GM21717 (cell line): ENCODE results near the gene AASDH.
"Not testable (repeated sequence)": the region's sequence is repeated elsewhere in the genome, so short reads cannot be mapped to it uniquely, and the experiment has no call there.

Experiments
- ATAC-seq: cut with Tn5 transposase; IDR thresholded peaks from one replicate; pipeline ENCODE4 v1.9.1; 2021; ENCODE audit warnings: mild to moderate bottlenecking, moderate library complexity; ENCODE audit not compliant: unreplicated experiment

Gene AASDH

GRCh38 chr4:56391270-56391669, 4.0 kb upstream of the AASDH start:
- no peak for ATAC-seq

DNA sequence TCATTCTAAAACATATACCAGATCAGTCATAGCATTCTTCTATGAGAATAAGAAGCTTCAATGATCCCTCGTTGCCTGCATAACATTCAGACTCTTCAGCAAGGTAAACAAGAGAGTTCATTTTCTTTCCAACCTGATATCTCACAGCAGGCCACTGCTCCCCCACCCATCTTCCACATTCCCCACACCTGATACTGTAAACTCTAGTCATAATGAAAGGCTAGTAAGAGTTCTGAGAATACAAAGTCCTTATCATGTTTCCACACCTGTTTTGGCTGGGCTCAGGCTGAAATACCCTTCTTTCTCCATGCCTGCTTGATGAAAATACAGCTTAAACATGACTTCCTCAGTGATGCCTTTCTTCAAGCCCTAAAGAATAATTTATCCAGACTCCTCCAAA, 2.3 kb upstream of the AASDH start:
- no peak for ATAC-seq

DNA sequence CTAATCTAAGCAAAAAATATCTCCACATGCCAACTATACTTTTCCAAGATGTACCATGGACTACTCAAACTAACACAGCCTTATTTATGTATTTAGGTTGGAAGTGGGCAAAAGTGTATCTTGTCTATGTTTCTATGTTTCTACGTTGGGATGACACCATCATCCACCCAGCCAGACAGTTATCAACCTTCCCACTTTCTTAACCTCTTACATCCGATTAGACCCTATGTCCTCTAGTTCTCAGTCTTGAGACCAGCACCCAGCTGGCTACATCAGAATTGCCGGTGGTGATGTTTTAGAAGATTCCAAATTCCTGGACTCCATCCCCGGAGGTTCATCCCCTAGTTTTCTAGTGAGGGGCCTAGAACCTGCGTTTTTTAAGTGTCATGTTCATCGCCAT, 1.0 kb upstream of the AASDH start:
- ATAC-seq, result no peak

DNA sequence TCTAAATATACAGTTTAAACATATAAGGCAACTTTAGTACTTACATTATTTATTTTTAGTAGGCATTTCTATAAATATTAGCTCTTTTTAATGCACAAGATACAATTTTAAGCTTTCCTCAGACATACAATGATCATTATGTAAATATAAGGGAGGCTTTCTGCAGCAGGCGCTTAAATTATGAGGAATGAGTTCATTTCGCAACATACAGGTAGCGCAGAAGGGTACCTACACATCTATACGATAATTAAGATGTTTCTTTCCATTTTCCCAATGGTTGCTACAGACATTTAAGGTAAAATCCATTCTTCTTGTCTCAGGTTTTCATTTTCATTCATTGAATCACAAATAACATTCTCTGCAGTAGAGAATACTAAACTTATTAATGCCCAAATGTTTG, 1.2 kb downstream of the AASDH start:
- no peak for ATAC-seq

DNA sequence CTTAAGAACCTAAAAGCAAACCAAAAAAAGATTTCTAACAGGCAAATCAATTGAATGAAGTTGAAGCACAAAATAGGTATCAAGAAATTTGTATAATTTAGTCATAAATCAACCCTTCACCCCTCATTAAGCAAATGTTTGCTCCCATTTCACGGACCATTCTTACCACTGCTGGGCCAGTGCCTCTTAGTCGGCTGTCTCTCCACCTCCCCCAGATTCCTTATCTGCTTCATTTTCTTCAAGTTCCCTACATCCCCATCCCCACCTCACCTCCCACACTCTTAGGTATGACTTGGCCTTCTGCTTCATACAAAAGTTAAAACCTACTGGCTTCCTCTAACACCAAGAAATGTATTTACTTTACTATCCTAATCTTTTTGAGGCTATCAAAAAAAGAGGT, 11.8 kb downstream of the AASDH start:
- no peak for ATAC-seq

- no peak for ATAC-seq
These were observed 12.3 kb downstream of the AASDH start for GRCh38 chr4:56374956-56375355.

DNA sequence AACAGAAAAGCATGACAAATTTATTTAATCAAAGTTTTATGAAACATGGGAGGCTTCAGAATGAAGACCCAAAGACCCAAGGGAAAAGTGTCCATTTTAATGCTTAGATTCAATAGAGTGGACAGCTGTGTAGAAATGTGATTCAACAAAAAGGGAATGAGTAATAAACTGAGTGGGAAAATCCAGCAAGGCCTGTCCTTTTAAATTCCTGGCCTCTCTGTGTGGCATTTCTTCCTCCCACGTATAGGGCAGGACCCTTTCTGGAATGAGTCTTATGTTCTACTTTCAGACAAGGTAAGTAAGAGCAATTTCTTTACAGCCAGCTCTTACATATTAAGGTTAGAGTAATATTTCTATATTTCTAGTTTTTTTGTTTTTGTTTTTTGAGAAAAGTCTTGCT, 14.5 kb downstream of the AASDH start:
- no peak for ATAC-seq

DNA sequence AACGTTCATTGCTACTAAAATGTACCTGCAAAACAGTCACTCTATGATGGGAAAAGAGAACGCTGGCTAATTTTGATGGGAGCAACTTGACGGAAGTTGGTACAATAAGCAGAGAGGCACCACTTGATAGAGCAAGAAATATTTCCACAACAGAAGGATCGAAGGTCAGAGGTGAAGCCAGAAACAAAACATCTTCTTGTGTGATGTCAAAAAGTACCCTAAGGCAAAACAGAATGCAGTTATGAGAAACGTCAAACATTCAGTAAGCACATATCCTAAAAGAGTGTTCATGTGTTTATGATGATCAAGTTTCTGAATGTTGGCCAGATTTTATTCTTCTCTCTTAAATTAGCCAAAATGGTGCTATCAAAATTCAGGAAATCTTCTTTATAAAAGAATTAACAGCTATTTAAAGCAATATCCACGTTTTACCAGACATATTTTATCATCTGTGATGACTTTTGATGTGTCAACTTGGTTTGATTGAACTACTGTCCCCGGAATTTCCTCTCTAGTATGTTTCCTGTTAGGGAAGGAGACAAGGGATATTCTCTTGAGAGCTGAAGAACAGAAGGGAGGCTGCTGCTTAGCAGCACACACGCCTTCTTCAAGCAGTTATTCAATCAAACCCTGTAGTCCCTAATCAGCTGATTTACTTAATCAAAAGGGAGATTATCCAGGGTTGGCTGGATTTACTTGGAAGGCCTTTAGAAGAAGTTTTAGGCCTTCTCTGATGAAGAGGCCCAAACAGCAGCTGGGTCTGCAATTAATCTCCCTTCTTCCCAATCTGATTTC, 15.7 kb downstream of the AASDH start:
- no peak for ATAC-seq

- no peak for ATAC-seq
These were observed 16.9 kb downstream of the AASDH start for GRCh38 chr4:56370377-56370776.

- ATAC-seq, result not testable (repeated sequence)
These were observed 24.3 kb downstream of the AASDH start for GRCh38 chr4:56362981-56363380.

- ATAC-seq, result no peak
These were observed 27.2 kb downstream of the AASDH start for GRCh38 chr4:56360071-56360470.

GRCh38 chr4:56356650-56357049, 30.6 kb downstream of the AASDH start:
- ATAC-seq, result no peak

DNA sequence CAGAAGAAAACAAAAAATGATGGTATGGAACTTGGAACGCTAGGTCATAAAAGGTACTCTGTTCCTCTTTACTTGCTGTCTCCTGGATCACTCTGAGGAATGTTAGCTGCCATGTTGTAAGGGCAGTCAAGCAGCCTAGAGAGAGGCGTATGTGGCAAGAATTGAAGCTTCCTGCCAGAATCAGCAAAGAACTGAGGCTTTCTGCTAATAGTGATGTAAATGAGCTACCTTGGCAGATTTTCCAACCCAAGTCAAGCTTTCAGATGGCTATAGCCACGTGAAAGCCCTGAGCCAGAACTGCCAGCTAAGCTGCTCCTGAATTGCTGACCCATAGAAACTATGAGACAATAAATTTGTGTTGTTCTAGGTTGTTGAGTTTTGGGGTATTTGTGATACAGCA, 38.7 kb downstream of the AASDH start:
- no peak for ATAC-seq

GRCh38 chr4:56345458-56345857, 41.8 kb downstream of the AASDH start:
- ATAC-seq, result no peak

GRCh38 chr4:56342746-56343145, 44.5 kb downstream of the AASDH start:
- ATAC-seq, result no peak

DNA sequence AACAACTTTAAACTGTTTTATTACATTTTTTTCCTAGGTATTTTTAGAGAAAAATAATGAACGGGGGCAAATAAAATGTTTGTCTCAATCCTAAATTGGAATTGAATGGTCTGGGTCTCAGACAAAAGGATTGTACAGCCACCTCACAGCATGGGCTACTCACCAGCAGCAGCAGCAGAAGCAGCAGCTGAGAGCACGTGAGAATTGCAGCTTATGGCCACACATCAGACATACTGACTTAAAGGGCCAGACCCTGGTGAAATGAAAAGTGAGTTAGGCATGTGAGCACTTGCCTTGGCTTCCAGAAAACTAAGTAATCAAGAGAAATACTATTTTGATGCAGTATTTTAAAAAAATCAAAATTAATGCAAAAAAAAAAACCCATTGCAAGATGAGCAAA, 56.6 kb downstream of the AASDH start:
- ATAC-seq, result no peak

- no peak for ATAC-seq
These were observed 60.9 kb downstream of the AASDH start for GRCh38 chr4:56326363-56326762.

DNA sequence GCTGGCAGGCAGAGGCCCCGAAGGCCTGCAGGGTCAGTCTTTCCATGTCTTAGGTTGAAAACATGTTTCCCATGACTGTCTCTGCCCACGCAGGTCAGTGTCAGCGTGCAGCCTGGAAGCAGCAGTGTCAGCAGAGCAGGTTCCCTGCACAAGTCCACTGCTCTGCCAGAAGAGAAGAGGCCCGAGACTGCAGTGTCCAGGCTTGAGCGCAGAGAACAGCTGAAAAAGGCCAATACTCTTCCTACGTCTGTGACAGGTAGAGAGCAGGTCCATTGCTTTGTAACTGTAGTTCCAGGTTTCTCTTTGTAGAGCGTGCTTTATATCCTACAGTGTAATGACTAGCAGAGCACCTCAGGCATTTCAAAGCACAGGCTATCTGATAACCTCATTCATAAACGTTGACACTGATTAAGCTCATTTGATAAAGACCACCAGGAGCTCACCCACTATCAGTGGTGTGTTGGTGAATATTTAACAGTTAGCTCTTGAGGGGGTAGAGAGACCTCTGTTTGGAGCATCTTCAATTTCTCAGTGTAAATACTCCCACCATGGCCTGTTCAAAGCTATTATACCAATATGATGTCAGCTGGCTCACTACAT, 63.2 kb downstream of the AASDH start:
- ATAC-seq, result no peak

DNA sequence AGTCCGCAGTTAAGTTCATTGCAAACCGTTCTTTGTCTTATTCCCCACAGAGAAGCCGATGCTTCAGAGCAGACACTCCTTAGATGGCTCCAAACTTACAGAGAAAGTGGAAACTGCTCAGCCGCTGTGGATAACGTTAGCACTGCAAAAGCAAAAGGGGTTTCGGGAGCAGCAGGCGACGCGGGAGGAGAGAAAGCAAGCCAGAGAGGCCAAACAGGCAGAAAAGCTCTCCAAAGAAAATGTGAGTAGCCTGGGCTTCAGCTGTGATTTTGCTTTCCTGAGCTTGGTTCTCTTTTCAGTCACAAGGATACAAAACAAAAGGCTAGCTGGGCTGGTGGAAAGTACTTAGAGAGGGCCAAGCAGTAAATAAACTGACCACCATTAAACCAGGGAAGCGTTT, 64.0 kb downstream of the AASDH start:
- no peak for ATAC-seq

- no peak for ATAC-seq
These were observed 66.0 kb downstream of the AASDH start for GRCh38 chr4:56321251-56321650.

DNA sequence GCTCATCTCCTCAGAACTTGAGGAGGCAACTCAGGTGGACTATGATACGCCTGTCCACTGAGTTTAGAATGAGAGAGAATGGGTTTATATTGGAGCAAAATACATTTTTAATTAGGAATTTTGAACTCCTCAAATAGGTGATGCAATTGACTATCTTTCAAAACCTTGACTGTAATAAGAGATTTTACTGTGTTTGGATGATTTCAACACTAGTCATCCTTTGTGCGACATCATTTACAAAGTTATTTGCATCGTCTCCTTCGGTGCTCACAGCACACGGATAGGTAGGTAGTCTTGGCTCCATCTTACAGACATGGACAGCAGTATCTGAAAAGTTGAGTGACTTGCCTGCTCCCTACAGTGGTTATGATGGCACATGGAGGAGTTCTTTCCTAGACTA, 67.0 kb downstream of the AASDH start:
- no peak for ATAC-seq

DNA sequence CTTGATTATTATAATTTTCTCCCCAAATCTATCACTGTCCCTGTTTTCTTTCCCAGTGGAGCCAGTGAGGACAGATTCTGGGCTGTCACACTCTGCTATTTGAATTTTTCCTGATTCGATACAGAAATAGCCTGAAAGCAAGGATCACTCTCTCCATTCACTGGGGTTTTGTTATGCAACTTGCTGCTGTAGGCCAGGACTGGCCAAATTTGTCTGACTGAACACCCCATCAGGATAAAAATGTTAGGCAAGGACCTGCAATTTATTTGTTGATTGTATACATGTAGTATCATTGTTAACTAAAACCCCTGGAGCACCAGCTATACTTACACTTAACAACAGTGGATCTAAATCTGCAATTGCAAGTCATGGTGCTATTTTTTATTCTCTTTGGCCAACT, 68.7 kb downstream of the AASDH start:
- ATAC-seq, result no peak

DNA sequence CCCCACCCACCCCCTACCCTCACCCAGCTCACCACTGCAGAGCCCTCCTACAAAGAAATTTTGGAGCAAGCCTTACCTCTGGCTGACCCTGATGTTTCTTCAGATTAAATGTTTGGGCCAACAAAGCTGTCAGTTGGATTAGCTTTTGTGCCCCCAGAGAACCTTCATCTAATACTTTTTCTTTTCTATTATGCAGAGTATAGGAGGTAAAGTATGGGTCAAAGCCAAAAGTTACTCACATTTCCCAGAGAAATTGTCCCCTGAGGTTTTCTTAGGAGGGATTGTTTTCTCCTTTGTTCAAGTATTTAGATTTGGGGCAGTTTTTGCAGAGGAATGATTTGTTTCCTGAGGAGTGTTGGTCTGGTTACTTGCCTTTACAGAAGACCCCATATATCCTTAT, 69.5 kb downstream of the AASDH start:
- ATAC-seq, result no peak
